ENCODE measurements around the gene CRYBB3.
A peak's percentile ranks its signal among the peaks of the same experiment; 100 is the strongest.

The CRYBB3 gene

DNA sequence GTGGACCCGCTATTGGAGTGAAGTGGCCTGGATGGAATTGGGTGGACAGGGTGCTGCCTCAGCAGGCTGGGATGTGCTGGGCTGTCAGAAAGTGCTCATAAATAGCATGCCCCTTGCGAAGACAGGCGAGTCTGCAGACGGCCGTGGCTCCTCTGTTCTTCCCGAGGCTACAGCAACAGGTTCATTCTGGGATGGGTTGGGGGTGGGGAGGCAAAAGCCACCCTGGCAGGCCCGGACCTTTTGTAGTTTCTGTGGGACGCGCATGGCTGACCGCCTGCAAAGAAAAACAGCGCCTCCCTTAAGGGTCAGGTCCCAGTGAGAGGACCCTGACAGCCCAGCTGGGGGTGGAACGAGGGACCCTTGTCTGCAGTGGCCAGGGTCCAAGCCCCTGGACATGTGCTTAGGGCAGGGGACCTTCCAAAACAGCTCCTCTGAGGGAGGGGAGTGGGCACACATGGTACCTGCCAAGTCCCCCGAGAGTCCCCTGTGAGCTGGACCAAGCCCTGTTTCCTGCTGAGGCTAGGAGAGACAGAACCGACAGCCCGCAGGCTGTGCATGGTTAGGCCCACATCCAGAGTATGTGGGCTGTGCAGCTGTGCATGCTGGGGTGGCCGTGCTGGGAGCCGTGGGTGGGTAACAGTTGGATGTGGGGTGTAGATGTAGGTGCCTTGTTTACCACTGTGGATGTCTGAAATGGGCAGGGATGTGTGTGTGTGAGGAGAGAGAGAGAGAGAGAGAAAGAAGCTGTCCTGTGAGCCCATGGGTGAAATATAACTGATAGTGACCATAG, at the start of gene CRYBB3:
CRYBB3 (plus strand) TSS at position 128 of the 790 bp plus-strand sequence. CDS start 1,539 bp downstream, outside the sequence.
- no peak for DNase-seq (ENCODE audit: low read depth in 3 of 3)

GRCh38 chr22:25153961-25154666, 45.5 kb upstream of the CRYBB3 start:
- no peak for DNase-seq (ENCODE audit: low read depth in 3 of 3)

DNA sequence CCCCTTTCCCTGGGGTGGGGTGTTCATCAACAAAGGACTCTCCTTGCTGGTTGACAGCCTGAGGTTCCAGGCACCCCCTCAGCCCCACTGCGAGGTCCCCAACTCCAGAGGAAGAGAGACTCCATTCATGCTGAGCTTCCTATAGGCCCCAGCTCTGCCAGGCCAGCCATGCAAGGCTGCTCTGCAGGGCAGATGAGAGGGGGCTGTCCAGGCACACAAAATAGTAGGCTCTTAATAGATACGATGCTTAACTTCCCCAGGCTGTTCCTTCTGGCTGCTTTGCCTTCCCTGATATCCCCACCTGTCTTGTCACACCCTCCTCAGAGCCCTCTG, 45.0 kb upstream of the CRYBB3 start:
- no peak for DNase-seq (ENCODE audit: low read depth in 3 of 3)

GRCh38 chr22:25156736-25157135, 42.9 kb upstream of the CRYBB3 start:
- no peak for DNase-seq (ENCODE audit: low read depth in 3 of 3)

DNA sequence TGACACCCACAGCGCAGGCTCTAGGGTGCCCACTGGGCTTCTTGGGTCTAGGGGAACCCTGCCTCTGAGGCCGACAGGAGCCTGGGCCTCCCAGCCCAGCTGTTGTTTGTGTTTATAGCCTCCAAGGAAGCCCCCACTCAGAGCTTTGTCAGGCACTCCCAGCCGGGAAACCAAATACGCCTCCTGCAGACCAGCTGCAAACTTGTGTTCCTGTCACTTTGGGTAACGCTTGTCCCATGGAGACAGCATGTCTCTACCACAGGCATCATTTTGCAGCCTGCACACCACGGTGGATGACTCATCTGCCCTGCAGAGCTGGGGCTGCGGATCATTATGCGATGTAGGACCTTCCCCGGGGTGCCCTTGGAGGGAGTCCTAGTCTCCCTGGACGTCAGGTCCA, 40.6 kb upstream of the CRYBB3 start:
- no peak for DNase-seq (ENCODE audit: low read depth in 3 of 3)

DNA sequence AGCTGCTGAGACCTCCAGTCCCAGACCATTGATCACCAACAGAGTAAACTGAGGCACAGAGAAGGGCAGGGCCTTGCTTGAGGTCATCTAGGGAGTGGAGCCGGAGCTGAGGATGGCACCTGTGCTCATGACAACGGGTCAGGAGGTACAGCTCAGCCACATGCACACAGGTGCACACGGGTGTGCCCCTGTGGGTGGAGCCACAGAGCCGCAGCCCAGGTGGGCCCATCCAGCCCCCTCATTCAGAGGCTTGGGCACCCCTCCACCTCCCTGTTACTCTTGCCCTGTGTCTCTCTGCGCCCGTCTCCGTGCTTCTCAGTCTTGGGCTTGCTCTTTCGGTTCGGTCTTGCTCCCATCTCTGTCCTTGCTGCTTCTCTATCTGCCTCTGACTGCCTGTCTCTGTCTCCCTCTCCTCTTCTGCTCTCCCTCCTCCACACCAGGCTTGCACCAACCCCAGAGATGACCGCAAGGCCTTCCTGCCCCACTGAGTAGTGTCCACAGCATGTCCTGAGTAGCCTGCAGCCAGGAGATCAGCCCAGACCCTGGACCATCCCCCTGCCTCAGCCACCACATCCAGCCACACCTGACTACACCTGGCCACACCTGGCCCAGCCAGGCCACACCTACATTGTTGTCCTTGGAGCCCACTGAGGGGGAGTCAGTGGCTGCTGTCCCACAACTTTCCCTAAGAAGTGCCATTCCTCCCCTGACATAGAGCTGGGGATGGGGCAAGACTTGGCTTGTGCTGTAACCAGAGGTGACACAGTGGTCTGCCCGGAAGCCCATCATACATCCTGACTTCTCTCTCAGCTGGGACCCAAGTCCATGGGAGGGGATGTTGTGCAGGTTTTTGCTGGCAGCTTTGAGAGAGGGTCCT, 39.3 kb upstream of the CRYBB3 start:
- DNase-seq (ENCODE audit: low read depth in 3 of 3) = no peak

DNA sequence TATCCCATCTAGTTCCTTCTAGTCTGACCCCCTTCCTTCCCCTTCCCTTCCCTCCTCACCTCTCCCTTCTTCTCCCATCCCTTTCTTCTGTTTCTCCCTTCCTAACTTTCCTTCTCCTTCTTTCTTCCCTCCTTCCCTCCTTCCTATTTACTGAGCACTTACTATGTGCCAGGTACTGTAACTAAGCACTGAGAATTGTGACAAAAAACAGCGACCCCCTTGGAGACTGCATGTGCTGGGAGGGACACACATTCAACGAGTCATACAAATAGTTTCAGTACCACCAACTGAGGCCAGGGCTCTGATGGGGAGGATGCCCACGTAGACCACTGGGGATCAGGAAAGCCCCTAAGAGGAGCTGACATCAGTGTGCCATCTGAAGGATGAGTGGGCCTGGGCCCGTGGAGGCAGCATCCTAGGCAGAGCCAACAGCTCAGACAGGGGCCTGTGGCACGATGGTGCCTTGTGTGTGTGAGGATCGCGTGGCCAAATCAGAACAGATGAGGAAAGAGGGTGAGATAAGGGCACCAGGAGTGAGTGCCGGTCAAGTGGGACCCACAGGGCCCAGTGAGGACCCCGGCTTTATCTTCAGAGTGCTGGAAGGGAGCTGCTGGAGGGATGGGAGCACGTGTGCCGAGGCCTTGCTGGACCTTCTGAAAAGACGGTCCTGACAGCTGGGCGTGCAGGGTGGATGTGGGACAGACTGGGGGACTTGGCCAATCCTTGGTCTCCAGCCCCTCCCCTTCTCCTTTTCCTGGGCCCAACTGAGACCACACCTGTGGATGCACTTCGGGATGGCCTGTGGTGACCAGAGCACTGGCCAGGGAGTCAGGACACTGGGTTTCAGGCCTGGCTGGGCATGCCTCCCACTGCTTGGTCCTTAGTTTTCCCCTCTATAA, 38.4 kb upstream of the CRYBB3 start:
- DNase-seq (ENCODE audit: low read depth in 3 of 3) = no peak

DNA sequence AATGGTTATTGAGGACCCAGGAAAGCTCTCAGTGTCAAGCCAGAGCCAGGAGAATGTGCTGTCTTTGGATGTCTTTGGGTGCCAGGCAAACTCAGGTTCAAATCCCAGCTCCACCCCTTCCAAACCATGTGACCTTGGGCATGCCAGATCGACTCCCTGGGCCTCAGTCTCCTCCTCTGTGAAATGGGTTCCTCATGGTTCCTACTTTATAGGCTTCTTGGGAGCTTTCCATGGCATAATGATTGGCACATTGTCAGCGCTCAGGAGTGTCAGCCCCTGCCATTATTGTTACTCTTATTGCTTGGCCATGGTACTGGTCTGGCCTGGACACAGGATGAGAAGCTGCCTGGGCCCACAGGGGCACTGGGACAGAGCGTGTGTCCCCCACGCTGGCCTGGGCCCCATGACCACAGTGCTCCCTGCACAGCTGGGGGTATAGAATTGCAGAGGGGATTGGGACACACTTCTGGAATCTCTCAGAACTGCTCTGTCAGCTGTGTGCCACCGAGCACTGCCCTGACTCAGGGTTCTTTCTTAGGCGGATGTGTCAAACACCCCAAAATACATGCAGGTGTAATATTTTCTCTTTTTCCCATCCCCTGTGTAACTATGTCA, 37.6 kb upstream of the CRYBB3 start:
- no peak for DNase-seq (ENCODE audit: low read depth in 3 of 3)

DNA sequence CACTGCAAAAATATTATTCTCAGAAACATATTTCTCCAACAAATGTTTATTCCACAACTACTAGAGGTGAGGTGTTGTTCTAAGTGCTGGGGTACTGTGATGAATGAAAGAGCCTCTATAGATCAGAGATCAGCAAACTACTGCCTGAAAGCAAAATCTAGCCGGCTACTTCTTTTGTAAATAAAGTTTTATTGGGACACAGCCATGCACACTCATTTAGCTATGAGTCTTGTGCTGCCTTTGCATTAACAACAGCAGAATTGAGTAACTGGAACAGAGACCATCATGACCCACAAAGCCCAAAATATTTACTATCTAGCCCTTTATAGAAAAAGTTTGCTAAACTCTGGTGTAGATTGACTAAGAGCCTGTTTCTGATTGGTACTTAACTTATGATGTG, 37.1 kb upstream of the CRYBB3 start:
- no peak for DNase-seq (ENCODE audit: low read depth in 3 of 3)

DNA sequence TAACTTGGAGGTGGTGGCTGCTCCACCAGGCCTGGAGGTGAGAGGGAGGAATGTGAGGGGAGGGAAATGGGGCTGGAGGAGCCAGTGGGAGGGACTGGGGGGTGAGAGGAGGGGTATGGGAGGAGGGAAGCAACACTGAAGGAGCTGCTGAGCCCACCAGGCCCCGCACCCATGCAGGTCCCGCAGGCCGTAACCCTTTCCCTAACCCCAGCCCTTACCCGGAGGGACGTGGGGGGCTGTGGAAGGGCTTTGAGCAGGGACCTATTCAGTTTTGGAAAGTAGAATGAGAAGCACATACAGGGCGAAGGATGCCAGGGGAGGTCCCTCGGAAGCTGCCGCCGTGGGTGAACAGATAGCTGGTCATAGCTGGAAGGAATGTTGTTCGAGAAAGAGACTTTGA, 33.9 kb upstream of the CRYBB3 start:
- DNase-seq (ENCODE audit: low read depth in 3 of 3) = no peak

DNA sequence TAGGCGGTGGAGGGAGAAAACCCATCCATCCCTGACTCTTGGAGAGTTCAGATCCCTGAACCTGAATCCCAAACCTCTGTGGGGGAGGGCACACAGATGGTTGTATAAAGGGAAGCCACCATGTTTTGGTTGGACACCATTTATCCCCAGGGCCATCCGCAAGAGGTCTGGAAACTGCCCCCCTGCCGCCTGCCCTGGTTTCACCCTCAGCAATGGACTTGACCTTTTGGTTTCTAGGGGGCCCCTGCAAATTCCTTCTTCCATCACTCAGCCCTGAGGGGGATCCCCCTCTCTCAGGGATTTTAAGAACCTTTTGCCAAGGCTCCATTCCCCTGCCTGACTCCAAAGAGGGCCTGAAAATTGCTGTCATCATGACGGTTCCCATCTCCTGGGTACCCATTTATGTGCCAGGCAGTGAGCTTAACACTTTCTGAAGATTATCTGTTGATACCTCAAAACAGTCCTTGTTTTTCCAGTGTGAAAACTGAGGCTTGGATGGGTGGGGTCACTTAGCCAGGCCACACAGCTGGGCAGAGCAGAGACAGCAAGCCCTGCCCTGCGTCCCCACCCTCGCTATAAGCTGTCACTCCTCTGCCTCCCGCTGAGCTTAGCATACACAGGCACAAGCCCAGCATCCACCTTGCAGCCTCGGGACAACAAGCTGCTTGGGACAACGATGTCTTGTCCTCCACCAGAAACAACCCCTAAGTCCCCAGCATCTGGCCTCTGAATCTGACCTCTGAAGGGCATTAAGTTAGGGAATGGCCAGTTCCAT, 33.2 kb upstream of the CRYBB3 start:
- DNase-seq (ENCODE audit: low read depth in 3 of 3) = no peak

- DNase-seq (ENCODE audit: low read depth in 3 of 3) = no peak
Measured at GRCh38 chr22:25167082-25167481, 32.6 kb upstream of the CRYBB3 start.

- DNase-seq (ENCODE audit: low read depth in 3 of 3) = no peak
Measured at GRCh38 chr22:25167834-25168601, 31.6 kb upstream of the CRYBB3 start.

DNA sequence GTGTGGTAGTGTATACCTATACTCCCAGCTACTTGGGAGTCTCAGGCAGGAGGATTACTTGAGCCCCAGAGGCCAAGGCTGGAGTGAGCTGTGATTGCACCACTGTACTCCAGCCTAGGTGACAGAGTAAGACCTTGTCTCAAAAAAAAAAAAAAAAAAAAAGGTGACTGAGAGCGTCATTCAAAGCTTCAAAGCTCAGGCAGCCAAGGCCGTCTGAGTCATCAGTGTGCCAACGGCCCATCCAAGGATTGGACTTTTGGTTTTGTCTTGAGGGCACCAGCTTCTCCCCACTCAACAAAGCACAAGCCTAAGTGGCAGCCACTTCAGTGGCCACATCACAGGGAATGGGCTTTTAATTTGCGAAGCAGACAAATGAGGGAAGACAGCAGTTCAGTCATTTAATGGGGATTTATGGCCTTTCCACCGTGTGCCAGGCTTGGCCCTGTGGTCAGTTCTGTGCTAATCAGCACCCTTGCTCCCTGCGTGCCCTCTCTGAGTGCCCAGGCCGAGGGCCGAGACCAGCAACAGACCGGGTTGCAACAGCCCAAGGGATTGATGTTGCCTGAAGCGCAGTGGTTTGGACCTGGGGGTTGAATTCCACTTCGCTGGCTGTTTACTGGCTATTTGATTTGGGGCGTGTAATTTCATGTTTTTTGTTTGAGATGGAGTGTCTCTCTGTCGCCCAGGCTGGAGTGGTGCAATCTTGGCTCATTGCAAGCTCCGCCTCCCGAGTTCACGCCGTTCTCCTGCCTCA, 30.2 kb upstream of the CRYBB3 start:
- DNase-seq (ENCODE audit: low read depth in 3 of 3) = no peak

GRCh38 chr22:25170426-25170980, 29.2 kb upstream of the CRYBB3 start:
- DNase-seq (ENCODE audit: low read depth in 3 of 3) = no peak

DNA sequence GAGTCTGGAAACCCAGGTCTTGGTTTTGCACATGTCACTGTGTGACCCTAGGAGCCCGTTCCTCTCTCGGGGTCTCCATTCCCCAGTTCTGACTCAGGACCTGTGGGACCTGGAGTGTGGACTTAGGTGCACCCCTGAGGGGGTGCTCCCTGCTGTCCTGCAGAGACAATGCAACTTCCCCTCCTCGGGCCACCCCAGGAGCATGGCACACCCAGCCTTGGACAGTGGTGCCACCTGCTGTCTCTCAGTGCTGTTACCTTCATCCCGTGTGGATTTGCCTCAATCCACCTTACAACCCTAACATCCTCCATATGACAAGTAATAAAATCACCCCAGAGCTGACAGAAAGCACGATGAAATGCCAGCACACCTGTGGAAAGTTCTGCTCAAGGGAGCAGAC, 27.5 kb upstream of the CRYBB3 start:
- DNase-seq (ENCODE audit: low read depth in 3 of 3) = peak in 2 of 3 experiments; percentile 3 to 4

- no peak for DNase-seq (ENCODE audit: low read depth in 3 of 3)
Measured at GRCh38 chr22:25174156-25174887, 25.3 kb upstream of the CRYBB3 start.
